GM21576 (cell line): ENCODE results near the gene SCN2B.

Source experiments
- ATAC-seq: cut with Tn5 transposase; IDR thresholded peaks from one replicate; pipeline ENCODE4 v1.9.1; 2021; ENCODE audit warnings: mild to moderate bottlenecking, moderate library complexity; ENCODE audit not compliant: unreplicated experiment

SCN2B gene

DNA sequence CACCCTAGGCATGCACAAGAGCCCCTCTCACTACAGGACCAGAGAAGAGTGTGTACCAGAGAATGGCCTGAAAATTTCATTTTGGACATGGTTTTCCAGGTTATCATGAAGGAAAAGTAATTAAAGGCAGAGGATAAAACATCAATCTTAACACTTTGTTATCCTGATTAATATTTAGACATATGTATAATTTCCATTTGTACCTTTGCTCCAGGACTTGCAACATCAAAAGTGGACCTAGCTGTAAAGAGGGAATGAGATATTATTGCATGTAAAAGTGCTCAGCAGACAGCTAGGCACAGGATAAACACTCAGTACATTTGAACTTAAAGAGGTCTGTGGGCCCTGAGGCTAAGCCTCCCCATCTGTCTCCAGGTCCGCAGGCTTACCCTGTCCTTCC is 21.8 kb downstream of the SCN2B start:
- no peak for ATAC-seq

- ATAC-seq = no peak
These were observed 22.5 kb downstream of the SCN2B start for GRCh38 chr11:118153976-118154375.

DNA sequence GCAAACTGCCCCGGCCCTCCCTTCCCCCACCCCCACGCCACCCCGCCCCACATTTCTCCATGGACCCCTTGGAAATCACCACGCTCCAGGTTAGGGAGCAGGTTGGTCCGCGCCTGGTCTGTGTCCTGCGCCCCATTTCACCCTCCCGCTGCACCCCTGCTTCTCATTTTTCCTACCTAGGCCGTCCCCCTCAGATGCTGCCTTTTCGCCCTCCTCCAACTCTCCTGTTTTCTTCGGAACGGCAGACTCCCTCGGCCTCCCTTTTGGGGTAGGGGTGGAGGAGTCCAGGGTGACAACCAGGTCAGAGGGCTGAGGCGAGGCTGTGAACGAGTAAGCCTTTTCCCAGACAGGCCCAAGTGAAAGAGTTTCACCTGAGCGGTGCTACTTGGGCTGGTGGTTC is 22.9 kb downstream of the SCN2B start:
- ATAC-seq = no peak

DNA sequence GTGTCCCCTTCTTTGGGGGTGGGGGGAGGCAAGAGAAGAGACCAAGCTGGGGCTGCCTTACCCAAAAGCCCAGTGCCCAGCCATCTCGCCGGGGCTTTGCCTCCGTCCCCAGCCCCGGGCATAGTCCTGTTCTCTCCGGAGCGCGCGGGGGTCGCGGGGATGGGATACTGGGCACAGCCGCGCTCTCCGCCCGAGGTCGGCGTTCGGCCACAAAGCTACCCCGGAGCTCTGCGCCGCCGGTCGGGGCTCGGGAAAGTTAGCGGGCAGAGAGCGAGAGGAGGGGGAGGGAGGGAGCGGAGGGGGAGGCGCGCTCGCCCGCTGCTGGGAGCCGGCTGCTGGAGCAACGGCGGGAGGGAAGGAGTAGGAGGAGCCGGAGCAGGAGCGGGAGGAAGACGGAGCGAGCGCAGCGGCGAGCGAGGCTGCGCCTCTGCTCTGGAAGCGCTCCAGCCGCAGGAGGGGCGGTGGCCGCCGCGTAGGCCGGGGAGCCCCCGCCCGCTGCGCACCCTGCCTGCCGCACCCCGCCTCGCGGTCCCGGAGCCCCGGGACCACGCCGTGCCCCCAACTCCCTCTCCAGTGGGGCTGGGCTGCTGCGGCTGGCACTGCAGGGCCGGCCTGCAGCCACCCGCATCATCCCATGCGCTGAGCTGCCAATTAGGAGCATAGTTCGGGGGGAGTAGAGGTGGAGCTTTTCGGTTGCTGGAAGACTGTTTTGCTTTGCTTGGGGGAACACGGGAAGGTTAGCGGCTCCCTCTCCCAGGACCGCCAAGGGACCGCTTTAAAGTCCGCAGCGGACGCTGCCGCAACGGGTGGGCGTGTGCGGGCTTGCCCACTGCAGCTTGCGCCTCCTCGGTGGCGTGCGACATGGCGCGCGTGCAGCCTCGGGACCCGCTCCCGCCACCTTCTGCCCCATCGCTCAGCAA is 23.6 kb downstream of the SCN2B start, which contains the start of gene SCN4B:
Gene SCN4B (minus strand): TSS at position 272 of the 920 bp plus-strand sequence. CDS start 150 bp downstream, at position 122.
- no peak for ATAC-seq

DNA sequence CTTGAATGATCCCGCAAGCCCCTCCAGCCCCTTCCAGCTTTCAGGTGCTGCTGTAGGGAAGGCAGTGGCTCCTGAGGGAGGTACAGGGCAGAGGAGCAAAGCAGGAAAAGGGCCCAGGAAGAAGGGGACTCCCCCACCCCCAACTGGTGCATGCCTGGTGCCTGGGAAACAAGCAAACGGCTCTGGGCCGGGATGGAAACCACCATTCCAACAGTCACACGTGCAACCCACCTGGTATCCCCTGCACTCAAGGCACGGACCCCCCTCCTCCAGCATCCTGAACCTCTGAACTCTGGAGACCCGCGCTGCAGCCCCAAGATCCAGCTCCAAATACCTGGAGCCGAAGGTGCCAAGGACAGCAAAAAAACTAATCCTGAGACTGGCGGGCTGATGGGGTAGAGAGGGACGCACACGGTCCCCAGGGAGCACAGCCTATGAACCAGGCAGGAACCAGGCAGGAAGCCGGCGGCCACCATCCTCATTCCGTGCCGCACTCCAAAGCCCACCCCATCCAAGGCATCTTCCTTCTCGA is 24.4 kb downstream of the SCN2B start:
- no peak for ATAC-seq

DNA sequence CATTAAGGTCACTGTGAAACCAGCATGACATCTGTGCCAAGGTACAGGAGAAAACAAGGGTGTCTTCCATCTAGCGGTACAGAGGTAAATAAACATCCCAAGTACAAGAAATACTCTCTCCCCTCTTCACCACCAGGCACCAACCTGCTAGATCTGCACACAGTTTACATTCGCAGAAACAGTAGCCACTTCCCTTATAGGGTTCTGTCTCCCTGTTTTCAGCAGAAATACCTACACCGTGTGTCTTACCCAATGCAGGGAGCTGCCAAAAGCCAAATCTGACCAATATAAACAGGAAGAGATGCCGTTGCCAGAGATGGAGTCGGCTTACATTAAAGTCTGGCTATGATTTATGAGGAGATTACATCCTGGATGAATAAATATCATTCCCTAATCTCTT is 25.0 kb downstream of the SCN2B start:
- ATAC-seq = no peak

DNA sequence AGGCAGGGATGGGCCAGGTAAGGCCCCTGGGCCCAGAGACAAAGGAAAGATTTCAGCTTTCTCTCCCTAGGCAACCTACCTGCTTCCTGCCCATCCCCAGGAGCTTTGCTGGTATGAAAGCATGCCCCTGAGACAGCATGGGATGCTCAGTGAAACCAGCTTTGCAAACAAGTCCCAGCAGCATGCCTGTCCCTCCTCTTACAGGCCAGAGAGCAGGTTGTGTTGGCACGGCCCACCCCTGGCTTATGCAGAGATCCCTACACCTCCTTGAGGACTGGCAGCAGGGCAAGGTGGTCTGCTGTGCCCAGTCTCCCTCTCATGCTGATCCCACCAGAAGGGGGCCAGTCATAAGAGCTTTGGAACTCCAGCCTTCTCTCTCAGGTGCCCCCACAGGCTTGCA is 26.9 kb downstream of the SCN2B start:
- no peak for ATAC-seq

- ATAC-seq = no peak
These were observed 27.6 kb downstream of the SCN2B start for GRCh38 chr11:118148856-118149255.

GRCh38 chr11:118148240-118148639 is 28.2 kb downstream of the SCN2B start:
- ATAC-seq = no peak

DNA sequence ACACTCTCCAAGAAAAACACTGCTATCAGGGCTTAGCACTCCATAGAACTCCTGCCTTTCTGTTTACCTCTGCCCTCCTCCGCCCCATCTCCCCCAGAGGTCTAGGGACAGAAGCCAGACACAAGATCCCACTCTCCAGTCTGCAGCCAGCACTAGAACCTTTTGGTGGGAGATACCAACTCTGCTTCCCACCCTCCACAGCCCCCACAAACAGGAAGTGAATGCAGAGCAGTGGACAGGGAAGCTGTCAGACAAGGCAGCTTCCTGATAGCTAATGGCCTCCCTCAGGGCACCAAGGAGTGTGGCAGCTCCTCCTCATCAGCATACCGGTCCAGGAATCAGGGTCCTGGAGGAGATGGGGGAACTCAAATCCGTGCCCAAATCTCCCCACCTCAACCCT is 28.9 kb downstream of the SCN2B start:
- ATAC-seq = no peak

DNA sequence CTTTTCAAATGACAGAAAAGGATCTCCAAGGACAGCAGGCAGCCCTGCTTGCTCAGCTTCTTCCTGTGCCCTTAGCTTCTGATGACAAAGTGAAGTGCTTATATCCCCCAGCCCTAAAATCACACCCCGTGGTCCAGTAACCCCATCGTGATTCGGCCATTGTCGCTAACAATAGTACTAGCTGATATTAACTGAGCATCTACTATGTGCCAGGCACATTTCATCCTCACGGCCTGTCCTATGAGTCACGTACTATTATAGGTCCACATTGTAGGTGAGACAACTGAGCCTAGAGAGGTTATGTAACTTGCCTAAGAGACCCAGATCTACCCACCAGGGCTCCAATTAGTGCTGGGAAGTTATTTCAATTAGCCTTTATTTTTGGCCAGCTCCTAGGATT is 29.9 kb downstream of the SCN2B start:
- no peak for ATAC-seq

- peak; percentile 72 for ATAC-seq
These were observed 30.9 kb downstream of the SCN2B start for GRCh38 chr11:118145285-118146227.

- no peak for ATAC-seq
These were observed 31.9 kb downstream of the SCN2B start for GRCh38 chr11:118144301-118145268.

- ATAC-seq = no peak
These were observed 32.7 kb downstream of the SCN2B start for GRCh38 chr11:118143661-118144185.

- no peak for ATAC-seq
These were observed 33.6 kb downstream of the SCN2B start for GRCh38 chr11:118142809-118143208.

DNA sequence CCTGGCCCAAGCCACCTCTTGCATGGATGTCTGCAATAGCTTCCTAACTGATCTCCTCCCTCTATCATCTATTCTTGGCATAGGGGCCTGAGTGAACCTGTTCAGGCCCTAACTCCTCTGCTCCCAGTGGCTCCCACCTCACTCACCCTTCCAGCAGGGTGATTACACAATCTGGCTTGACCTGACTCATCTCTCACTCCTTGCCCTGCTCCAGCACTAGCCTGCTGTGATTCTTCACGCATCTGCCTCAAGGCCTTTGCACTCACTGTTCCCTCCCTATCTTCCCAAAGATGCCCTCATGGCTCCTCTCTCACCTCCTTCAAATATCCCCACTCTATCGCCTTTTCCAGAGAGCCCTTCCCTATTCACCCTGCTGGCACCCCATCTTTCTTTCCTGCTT is 34.4 kb downstream of the SCN2B start:
- no peak for ATAC-seq

DNA sequence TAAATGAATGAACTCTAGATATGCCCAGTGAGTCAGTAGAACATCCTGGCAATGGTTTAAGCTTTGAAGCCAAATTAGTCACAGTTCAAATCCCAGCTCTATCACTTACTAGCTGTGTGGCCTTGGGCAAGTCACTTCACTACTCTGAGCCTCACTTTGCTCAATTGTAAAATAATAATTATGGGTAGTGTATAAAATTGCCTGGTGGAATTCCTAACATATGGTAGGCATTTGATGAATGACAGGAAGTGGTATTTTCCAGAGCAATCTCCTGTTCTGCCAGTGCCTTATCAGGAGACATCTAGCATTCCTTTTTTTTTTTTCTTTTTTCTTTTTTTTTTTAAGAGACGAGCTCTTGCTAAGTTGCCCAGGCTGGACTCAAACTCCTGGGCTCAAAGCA is 36.9 kb downstream of the SCN2B start:
- no peak for ATAC-seq

DNA sequence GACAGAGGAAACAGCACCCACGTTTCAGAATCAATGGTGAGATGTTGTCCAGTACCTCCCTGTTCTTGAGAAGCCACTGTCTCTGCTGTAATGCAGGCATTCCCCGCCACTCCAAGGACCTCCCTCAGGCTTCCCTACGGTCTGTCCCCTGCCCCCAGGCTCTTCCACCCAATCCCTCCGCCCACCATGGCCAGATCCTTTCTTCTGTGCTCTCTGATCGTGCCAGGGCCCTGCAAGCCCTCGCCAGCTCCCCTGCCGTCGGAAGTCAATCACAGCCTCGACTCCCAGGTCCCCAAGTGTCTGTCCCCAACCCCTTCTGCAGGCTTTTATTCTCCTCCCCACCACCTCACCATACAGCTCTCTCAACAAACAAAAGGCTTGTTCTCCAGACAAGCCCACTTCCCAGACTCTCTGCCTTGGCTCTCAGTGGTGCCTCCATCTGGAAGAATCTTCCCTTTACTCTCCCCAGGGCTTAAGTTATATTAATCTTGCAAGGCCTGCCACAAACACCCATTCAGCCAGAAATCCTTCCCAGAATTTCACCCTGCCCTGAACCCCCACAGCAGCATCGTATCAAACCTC is 37.5 kb downstream of the SCN2B start:
- ATAC-seq = no peak

GRCh38 chr11:118136801-118137200 is 39.6 kb downstream of the SCN2B start:
- ATAC-seq = no peak

DNA sequence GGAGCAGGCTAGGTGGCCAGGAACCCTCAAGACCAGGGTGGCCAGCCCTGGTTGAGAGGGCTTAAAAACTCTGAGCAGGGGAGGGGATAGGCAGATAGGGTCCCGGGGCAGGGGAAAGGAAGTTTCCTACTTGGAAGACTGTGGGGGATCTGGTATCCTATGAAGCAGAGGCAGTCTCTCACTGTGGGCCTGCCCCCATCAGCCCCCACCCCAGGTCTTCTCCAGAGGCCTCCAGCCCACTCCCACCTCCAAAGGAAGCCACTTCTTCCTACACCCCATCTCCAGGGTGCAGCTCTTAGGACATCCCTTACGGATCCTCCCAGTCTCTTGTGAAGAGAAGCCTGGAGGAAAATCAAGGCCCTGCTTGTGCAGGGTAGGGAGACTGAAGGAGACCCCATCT is 40.1 kb downstream of the SCN2B start:
- ATAC-seq = no peak
